GM12878 (cell line): ENCODE data around the gene LRCH4. TPM values are rescaled to one million over a fixed set of nuclear protein-coding genes. Genes with fewer than 3 reads are reported as not detected.

Experiments
- ATAC-seq: fragments of 200-7000 bp; cut with Tn5 transposase; 3 replicates; pipeline ENCODE4 v1.9.1; 2020; ENCODE audit warnings: mild to moderate bottlenecking, moderate library complexity
- BruUV-seq: library from RNA; stranded (reverse); fragments of 400-500 nt; replicated peaks from 2 replicates; lab custom pipeline; 2021; lab: Mats Ljungman, UMichigan
- CTCF ChIA-PET: fragments of 300-600 bp; sonication (Branson Sonifier 250); formaldehyde crosslinking; extraction: SDS; loops from one replicate; lab custom pipeline; 2021; ENCODE audit warnings: inconsistent platforms; lab: Yijun Ruan, JAX
- POLR2A ChIA-PET: fragments of 350-600 bp; formaldehyde crosslinking; extraction: SDS; loops from one replicate; lab custom pipeline; 2021; ENCODE audit warnings: inconsistent platforms; lab: Charles Lee
- RAD21 ChIA-PET: fragments of 300-600 bp; sonication (Branson Sonifier 250); formaldehyde crosslinking; loops from one replicate; lab custom pipeline; 2023; ENCODE audit warnings: antibody characterized with exemption; ENCODE audit not compliant: unreplicated experiment; lab: Charles Lee
- SMC1A ChIA-PET: fragments of 300-600 bp; sonication (Branson Sonifier 250); formaldehyde crosslinking; loops from one replicate; lab custom pipeline; 2023; ENCODE audit not compliant: unreplicated experiment, uncharacterized antibody; lab: Charles Lee
- DNase-seq: peaks from one replicate; pipeline ENCODE4 v3.0.0-alpha.2; 2011; ENCODE audit warnings: low read depth, low spot score
- FAIRE-seq: peaks from 3 replicates; lab custom pipeline; 2011; peaks lifted over from hg19 to GRCh38; lab: Jason Lieb, UNC
- H2AFZ ChIP-seq: 2 replicates; pipeline ENCODE4 v1.6.0; 2011; ENCODE audit warnings: low read depth, low read length, control low read depth; ENCODE audit not compliant: control insufficient read depth
- H3K27ac ChIP-seq: 2 replicates; pipeline ENCODE4 v1.5.1; 2011; ENCODE audit warnings: control low read depth; ENCODE audit not compliant: control insufficient read depth, insufficient read depth
- H3K27me3 ChIP-seq, 2 experiments: replicated peaks in 1 of 2; 2 replicates each; pipeline versions ENCODE4 v1.6.0 to v1.6.1; 2011; ENCODE audit warnings: low read length in 1 of 2; ENCODE audit not compliant: control insufficient read depth in 2 of 2, insufficient read depth in 2 of 2
- H3K36me3 ChIP-seq, 2 experiments: 2 replicates each; pipeline ENCODE4 v1.5.1; 2011; ENCODE audit warnings: low read length in 1 of 2; ENCODE audit not compliant: control insufficient read depth in 2 of 2, insufficient read depth in 2 of 2
- H3K4me1 ChIP-seq: 2 replicates; pipeline ENCODE4 v1.6.1; 2011; ENCODE audit warnings: mild to moderate bottlenecking, low read length, moderate library complexity, mixed read lengths; ENCODE audit not compliant: control insufficient read depth, insufficient read depth
- H3K4me2 ChIP-seq: 2 replicates; pipeline ENCODE4 v1.6.0; 2011; ENCODE audit warnings: control low read depth; ENCODE audit not compliant: control insufficient read depth, insufficient read depth
- H3K4me3 ChIP-seq: fragments of 200-600 bp; sonication (generic); 2 replicates; pipeline ENCODE4 v1.5.1; 2016
- H3K79me2 ChIP-seq: 2 replicates; pipeline ENCODE4 v1.6.0; 2011; ENCODE audit warnings: low read length; ENCODE audit not compliant: control insufficient read depth, insufficient read depth
- H3K9ac ChIP-seq: 2 replicates; pipeline ENCODE4 v1.8.0; 2011; ENCODE audit warnings: low read length, control low read depth, mixed read lengths; ENCODE audit not compliant: control insufficient read depth, insufficient read depth
- H3K9me3 ChIP-seq: replicated peaks from 3 replicates; pipeline ENCODE4 v1.5.1; 2011; ENCODE audit warnings: mild to moderate bottlenecking, low read length; ENCODE audit not compliant: control insufficient read depth, insufficient read depth
- H4K20me1 ChIP-seq: 2 replicates; pipeline ENCODE4 v1.6.0; 2011; ENCODE audit not compliant: control insufficient read depth, insufficient read depth
- CBX3 ChIP-seq: fragments of 200-600 bp; sonication (generic); IDR thresholded peaks from 2 replicates; pipeline ENCODE4 v1.6.1; 2016; ENCODE audit warnings: low read depth, borderline replicate concordance
- E4F1 ChIP-seq: fragments of 450-650 bp; IDR thresholded peaks from 2 replicates; pipeline ENCODE4 v1.6.1; 2018; ENCODE audit warnings: borderline replicate concordance, mild to moderate bottlenecking; ENCODE audit not compliant: partially characterized antibody
- HCFC1 ChIP-seq: fragments of 150-350 bp; IDR thresholded peaks from 2 replicates; pipeline ENCODE4 v1.6.1; 2014; ENCODE audit warnings: low read length
- IKZF2 ChIP-seq, 2 experiments: fragments of 450-650 bp; IDR thresholded peaks; 2 replicates each; pipeline ENCODE4 v1.6.1; 2017; ENCODE audit warnings: mild to moderate bottlenecking in 2 of 2, moderate library complexity in 2 of 2
- KDM1A ChIP-seq: fragments of 200-600 bp; sonication (generic); IDR thresholded peaks from 2 replicates; pipeline ENCODE4 v1.6.1; 2016; ENCODE audit warnings: borderline replicate concordance
- MXI1 ChIP-seq: fragments of 150-350 bp; IDR thresholded peaks from 2 replicates; pipeline ENCODE4 v1.6.1; 2011; ENCODE audit warnings: low read depth, mild to moderate bottlenecking, inconsistent platforms, low read length, improper control_type of control experiment
- MYC ChIP-seq: IDR thresholded peaks from 2 replicates; pipeline ENCODE4 v1.6.1; 2011; ENCODE audit warnings: mild to moderate bottlenecking, low read length, moderate library complexity, inconsistent platforms; ENCODE audit not compliant: insufficient read depth, insufficient replicate concordance, insufficient read length, severe bottlenecking
- NBN ChIP-seq: fragments of 450-650 bp; IDR thresholded peaks from 2 replicates; pipeline ENCODE4 v1.6.1; 2016
- NFXL1 ChIP-seq: fragments of 450-650 bp; IDR thresholded peaks from 2 replicates; pipeline ENCODE4 v1.6.1; 2017; ENCODE audit warnings: antibody characterized with exemption, mild to moderate bottlenecking, borderline replicate concordance
- RAD51 ChIP-seq: fragments of 450-650 bp; IDR thresholded peaks from 2 replicates; pipeline ENCODE4 v1.6.1; 2016; ENCODE audit warnings: moderate library complexity, mild to moderate bottlenecking, inconsistent platforms
- SUPT20H ChIP-seq: IDR thresholded peaks from 2 replicates; pipeline ENCODE4 v1.6.1; 2011; ENCODE audit warnings: low read depth, mild to moderate bottlenecking, low read length, moderate library complexity, borderline replicate concordance; ENCODE audit not compliant: control insufficient read depth
- YY1 ChIP-seq: IDR thresholded peaks from 2 replicates; pipeline ENCODE4 v1.6.1; 2011; ENCODE audit warnings: low read depth, mild to moderate bottlenecking, low read length
- ZNF24 ChIP-seq: fragments of 450-650 bp; IDR thresholded peaks from 2 replicates; pipeline ENCODE4 v1.6.1; 2017; ENCODE audit warnings: antibody characterized with exemption, mild to moderate bottlenecking
- ZNF274 ChIP-seq: IDR thresholded peaks from one replicate; pipeline ENCODE4 v1.8.0; 2011; ENCODE audit not compliant: insufficient read length, insufficient read depth
- ZNF622 ChIP-seq: fragments of 450-650 bp; IDR thresholded peaks from 2 replicates; pipeline ENCODE4 v1.6.1; 2017; ENCODE audit warnings: mild to moderate bottlenecking, inconsistent platforms
- WGBS: methylation state at CpG from one replicate; pipeline ENCODE4 v1.1.6; 2016; ENCODE audit warnings: low lambda C conversion rate; ENCODE audit not compliant: insufficient replicate concordance, insufficient coverage; ENCODE audit errors: missing lambda C conversion rate; 5-methylcytosine and 5-hydroxymethylcytosine counted together
- in situ Hi-C: fragments of 300-500 bp; cut with MboI; formaldehyde crosslinking; loops from 9 replicates; pipeline ENCODE4 v1.14.3; 2018; ENCODE audit warnings: mixed read lengths
- intact Hi-C: fragments of 100-400 bp; cut with micrococcal nuclease; formaldehyde crosslinking; loops from one replicate; pipeline ENCODE4 v1.14.2; 2022; ENCODE audit not compliant: unreplicated experiment
- polyA plus RNA-seq, 11 experiments: library from polyadenylated mRNA; depleted of rRNA in 4 of 11; unstranded in 6 of 11; stranded (reverse) in 5 of 11; fragments of >200 nt; fragmentation: Nextera tagmentation in 4 of 11; fragmentation: Illumina TruSeq in 1 of 11; extraction: Ambion mirVana in 4 of 11; extraction: Trizol in 1 of 11; gene quantifications; 1 replicate in 1 of 11; 2 replicates in 10 of 11; pipeline versions ENCODE4 v1.2.1 to v1.2.3, GENCODE V29; 2011 to 2016; ENCODE audit warnings: inconsistent platforms in 2 of 11, missing spikeins in 2 of 11, low read depth in 1 of 11
- total RNA-seq, 4 experiments: library from RNA; depleted of rRNA in 3 of 4; stranded (reverse); fragments of >200 nt in 3 of 4; fragmentation: Illumina TruSeq in 1 of 4; extraction: Trizol in 1 of 4; gene quantifications; 2 replicates each; pipeline versions ENCODE4 v1.2.1 to v1.2.3, GENCODE V29; 2013 to 2021
- TF ChIP-seq, protein P1 (sequence below): IDR thresholded peaks from 2 replicates; pipeline ENCODE4 v1.6.1; 2011; ENCODE audit warnings: mild to moderate bottlenecking, low read depth, low read length, moderate library complexity; ENCODE audit not compliant: insufficient replicate concordance

LRCH4 gene
- total and polyA plus RNA-seq, 10 of the 15 experiments (the other 5 are each of a cell fraction or from before 2014, with no cell fraction given): 0.58 to 96.7 (median 28.4) TPM

- CTCF ChIA-PET: interaction anchor here (0.8 to 1.0 kb wide), 2 partner anchors 82 to 83 kb away, joined by 3 read pairs; no protein-coding TSS in a partner anchor
- POLR2A ChIA-PET: no interaction called here
- ATAC-seq: no peak
- WGBS: 44% methylated on average over 5 of the region's 5 CpGs
- no peak for TF ChIP-seq ZNF24
- no peak for TF ChIP-seq YY1
- no peak for TF ChIP-seq ZNF274
- TF ChIP-seq MYC: no peak
- no peak for TF ChIP-seq ZNF622
- TF ChIP-seq E4F1: no peak
- no peak for TF ChIP-seq CBX3
- TF ChIP-seq SUPT20H: no peak
- no peak for TF ChIP-seq IKZF2 (IDR thresholded peaks at IDR 0.05)
- TF ChIP-seq HCFC1: no peak
- no peak for TF ChIP-seq NBN
- TF ChIP-seq, protein P1, sequence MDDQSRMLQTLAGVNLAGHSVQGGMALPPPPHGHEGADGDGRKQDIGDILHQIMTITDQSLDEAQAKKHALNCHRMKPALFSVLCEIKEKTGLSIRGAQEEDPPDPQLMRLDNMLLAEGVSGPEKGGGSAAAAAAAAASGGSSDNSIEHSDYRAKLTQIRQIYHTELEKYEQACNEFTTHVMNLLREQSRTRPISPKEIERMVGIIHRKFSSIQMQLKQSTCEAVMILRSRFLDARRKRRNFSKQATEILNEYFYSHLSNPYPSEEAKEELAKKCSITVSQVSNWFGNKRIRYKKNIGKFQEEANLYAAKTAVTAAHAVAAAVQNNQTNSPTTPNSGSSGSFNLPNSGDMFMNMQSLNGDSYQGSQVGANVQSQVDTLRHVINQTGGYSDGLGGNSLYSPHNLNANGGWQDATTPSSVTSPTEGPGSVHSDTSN: no peak
- no peak for TF ChIP-seq NFXL1
- TF ChIP-seq KDM1A: no peak
- no peak for TF ChIP-seq MXI1
- no peak for TF ChIP-seq RAD51
- TF ChIP-seq, all 136 proteins: peak for 0
- Histone ChIP-seq H3K4me3 (no peak overlapping the region), H4K20me1 (no peaks in the 10 kb centered on the region), H3K27me3 (peaks cover 3 to 5% of the 10 kb centered on the region in 2 experiments; a peak in 3 of 4 replicates), H3K9me3 (no peaks in the 10 kb centered on the region), H3K79me2 (no peaks in the 10 kb centered on the region), H3K4me1 (peaks cover 10% of the 10 kb centered on the region), H3K36me3 (no peaks in the 10 kb centered on the region), H3K27ac (no peak overlapping the region), H2AFZ (no peak overlapping the region), H3K4me2 (no peak overlapping the region), H3K9ac (no peak overlapping the region)
- ChIA-PET RAD21 (no interaction called here), SMC1A (no interaction called here)
- intact Hi-C loops (loop anchor here (5.0 kb wide), 1 partner anchor 87 kb away; no protein-coding TSS in a partner anchor), in situ Hi-C loops (no loop called here)
- no peak for DNase-seq
- FAIRE-seq: no peak
- no TSS peak for BruUV-seq
Observed at GRCh38 chr7:100609958-100610357, 24.0 kb upstream of the LRCH4 start.
